Heart left ventricle (tissue), 16 donors: ENCODE data around the gene ACCSL. TPM values are rescaled to one million over a fixed set of nuclear protein-coding genes. Genes with fewer than 3 reads are reported as not detected.

ENCODE experiments used
- ATAC-seq, 4 donors: fragments of 200-7000 bp; cut with Tn5 transposase; one replicate each; pipeline ENCODE4 v1.9.1; 2020 to 2022; ENCODE audit warnings: moderate library complexity in 4 of 4, mild to moderate bottlenecking in 3 of 4, moderate number of reproducible peaks in 1 of 4
- DNase-seq, 5 donors: peaks; one replicate each; pipeline ENCODE4 v3.0.0-alpha.2; 2020
- H3K27ac ChIP-seq, 12 donors: fragments of 200-600 bp; sonication (generic) in 4 of 12; one replicate each; pipeline versions ENCODE4 v1.5.0 to v1.8.0; 2016 to 2022; ENCODE audit warnings: mild to moderate bottlenecking in 2 of 12
- H3K27me3 ChIP-seq, 9 donors: fragments of 200-600 bp; sonication (generic) in 2 of 9; one replicate each; pipeline versions ENCODE4 v1.5.1 to v1.8.0; 2016 to 2022; ENCODE audit warnings: mild to moderate bottlenecking in 3 of 9
- H3K36me3 ChIP-seq, 9 donors: fragments of 200-600 bp; sonication (generic) in 2 of 9; one replicate each; pipeline versions ENCODE4 v1.5.0 to v1.8.0; 2018 to 2022; ENCODE audit warnings: mild to moderate bottlenecking in 2 of 9
- H3K4me1 ChIP-seq, 12 donors: fragments of 200-600 bp; sonication (generic) in 4 of 12; one replicate each; pipeline versions ENCODE4 v1.5.0 to v1.8.0; 2016 to 2022; ENCODE audit warnings: mild to moderate bottlenecking in 3 of 12
- H3K4me3 ChIP-seq, 12 donors: fragments of 200-600 bp; sonication (generic) in 4 of 12; one replicate each; pipeline versions ENCODE4 v1.5.0 to v1.8.0; 2017 to 2022; ENCODE audit warnings: mild to moderate bottlenecking in 9 of 12, moderate library complexity in 4 of 12
- H3K9me3 ChIP-seq, 12 donors: fragments of 200-600 bp; sonication (generic) in 4 of 12; one replicate each; pipeline versions ENCODE4 v1.5.0 to v1.8.0; 2016 to 2022; ENCODE audit warnings: mild to moderate bottlenecking in 1 of 12
- POLR2A ChIP-seq, 2 donors: fragments of 450-650 bp; IDR thresholded peaks; one replicate each; pipeline ENCODE4 v1.6.1; 2017; ENCODE audit warnings: antibody characterized with exemption in 2 of 2, mild to moderate bottlenecking in 2 of 2, moderate library complexity in 2 of 2
- WGBS, 4 donors: extraction: QIAGEN DNeasy Blood & Tissue Kit in 2 of 4; methylation state at CpG; one replicate each; pipeline versions ENCODE4 v1.1.5 to v1.1.7; 2013 to 2018; 5-methylcytosine and 5-hydroxymethylcytosine counted together
- intact Hi-C, 10 donors: fragments of 100-400 bp; cut with DNase I; formaldehyde crosslinking; loops; one replicate each; pipeline versions ENCODE4 v1.11.1 to v1.14.2; 2022
- polyA plus RNA-seq, 2 donors: library from polyadenylated mRNA; stranded (reverse); fragments of 200-250 nt; gene quantifications; one replicate each; pipeline ENCODE4 v1.2.3, GENCODE V29; 2013
- total RNA-seq, 9 donors: library from RNA; depleted of rRNA in 2 of 9; stranded (reverse); fragments of >200 nt in 2 of 9; fragmentation: NEBNext Ultra II Directional in 3 of 9; extraction: Animal tissue kit (Norgen Biotek cat#: 25700) in 3 of 9; gene quantifications; one replicate each; pipeline versions ENCODE4 v1.1.0 to v1.2.4, GENCODE V29; 2016 to 2023
- TF ChIP-seq, protein P1 (sequence below), 12 donors: fragments of 200-600 bp; sonication (generic) in 4 of 12; IDR thresholded peaks; one replicate each; pipeline versions ENCODE4 v1.5.0 to v1.8.0; 2018 to 2022; ENCODE audit warnings: antibody characterized with exemption in 12 of 12, mild to moderate bottlenecking in 5 of 12
- donor health status: ischemic (EF 13 %, LVEDD 7.1; RV severe dilation, severe dysfunction).
- donor health status: healthy with polysubstance abuse.
- donor health status: DM: no; HTN: yes; CAD: no.
- donor health status: DM: no; HTN: no; CAD: no.
- donor health status: ischemic (EF 25% LVEDD 6.9; RV normal size, moderate dysfunction).
- donor health status: ischemic (EF 25% LVEDD 5.7; RV mildly dilated, moderate dysfunction).
- donor health status: healthy.
- donor health status: DM: yes; HTN: yes; CAD: no.
- donor health status: ischemic (EF 35%, LVEDD 5.7; RV mildly dilated, moderate dysfunction).
- donor health status: nonischemic (EF 11% LVEDD 7.7; RV severe dilation, severe dysfunction).
- donor health status: DM: yes; HTN: yes; CAD: no.
- donor health status: PGD.
- donor health status: ischemic (EF 29% LVEDD 5.4; RV normal size, mild dysfunction).
- donor health status: nonischemic (EF 23%, LVEDD 6.1; RV moderate dilation, normal function).

Gene ACCSL
- total and polyA plus RNA-seq, 11 donors, result not detected

DNA sequence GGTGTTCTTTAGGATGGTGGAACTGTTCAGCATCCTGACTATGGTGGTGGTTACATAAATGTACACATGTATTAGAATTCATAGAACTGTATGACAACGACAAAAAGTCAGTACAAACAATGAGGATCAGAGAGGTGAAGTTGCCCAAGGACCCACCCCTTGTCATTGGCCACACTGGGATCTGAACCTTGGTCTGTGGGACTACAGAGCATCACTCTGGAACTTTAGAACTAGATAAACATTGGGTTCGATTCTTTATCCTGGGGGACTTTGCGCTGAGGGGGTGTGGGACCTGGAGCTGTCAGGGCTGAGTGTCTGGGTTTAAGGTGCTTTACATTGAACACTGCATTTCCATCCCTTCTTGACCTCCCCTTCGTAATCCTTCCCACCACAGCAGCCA is 34.9 kb downstream of the ACCSL start:
- no peaks in the 10 kb centered on the region for H3K4me1 ChIP-seq
- H3K9me3 ChIP-seq, result no peaks in the 10 kb centered on the region
- H3K36me3 ChIP-seq, result peaks cover 0 to 31% (median 19%) of the 10 kb centered on the region in 9 donors
- no peak for DNase-seq
- intact Hi-C loops, result no loop called here
- H3K27me3 ChIP-seq, result no peaks in the 10 kb centered on the region
- no peak overlapping the region for H3K4me3 ChIP-seq
- no peak for ATAC-seq
- H3K27ac ChIP-seq, result no peak overlapping the region
- 93 to 98% (median 96%) methylated on average over 4 of the region's 4 CpGs for WGBS, 4 donors
- TF ChIP-seq, protein P1, sequence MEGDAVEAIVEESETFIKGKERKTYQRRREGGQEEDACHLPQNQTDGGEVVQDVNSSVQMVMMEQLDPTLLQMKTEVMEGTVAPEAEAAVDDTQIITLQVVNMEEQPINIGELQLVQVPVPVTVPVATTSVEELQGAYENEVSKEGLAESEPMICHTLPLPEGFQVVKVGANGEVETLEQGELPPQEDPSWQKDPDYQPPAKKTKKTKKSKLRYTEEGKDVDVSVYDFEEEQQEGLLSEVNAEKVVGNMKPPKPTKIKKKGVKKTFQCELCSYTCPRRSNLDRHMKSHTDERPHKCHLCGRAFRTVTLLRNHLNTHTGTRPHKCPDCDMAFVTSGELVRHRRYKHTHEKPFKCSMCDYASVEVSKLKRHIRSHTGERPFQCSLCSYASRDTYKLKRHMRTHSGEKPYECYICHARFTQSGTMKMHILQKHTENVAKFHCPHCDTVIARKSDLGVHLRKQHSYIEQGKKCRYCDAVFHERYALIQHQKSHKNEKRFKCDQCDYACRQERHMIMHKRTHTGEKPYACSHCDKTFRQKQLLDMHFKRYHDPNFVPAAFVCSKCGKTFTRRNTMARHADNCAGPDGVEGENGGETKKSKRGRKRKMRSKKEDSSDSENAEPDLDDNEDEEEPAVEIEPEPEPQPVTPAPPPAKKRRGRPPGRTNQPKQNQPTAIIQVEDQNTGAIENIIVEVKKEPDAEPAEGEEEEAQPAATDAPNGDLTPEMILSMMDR (IDR thresholded peaks at IDR 0.05), result no peak
- no peak for TF ChIP-seq POLR2A (IDR thresholded peaks at IDR 0.05)

DNA sequence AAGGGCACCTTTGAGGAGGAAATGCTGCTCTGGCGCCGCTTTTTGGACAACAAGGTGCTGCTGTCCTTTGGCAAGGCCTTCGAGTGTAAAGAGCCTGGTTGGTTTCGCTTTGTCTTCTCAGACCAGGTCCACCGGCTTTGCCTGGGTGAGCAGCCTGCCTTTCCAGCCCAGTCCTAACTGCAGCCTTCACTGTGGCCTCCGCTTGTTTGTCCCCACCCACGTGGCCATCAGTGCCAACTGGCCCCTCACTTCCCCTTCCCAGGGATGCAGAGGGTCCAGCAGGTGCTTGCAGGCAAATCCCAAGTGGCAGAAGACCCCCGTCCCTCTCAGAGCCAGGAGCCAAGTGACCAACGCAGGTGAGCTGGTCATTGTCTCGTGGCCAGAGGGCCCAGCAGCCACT is 35.7 kb downstream of the ACCSL start:
- Histone ChIP-seq H3K4me1 (no peaks in the 10 kb centered on the region), H3K27me3 (no peaks in the 10 kb centered on the region), H3K9me3 (no peaks in the 10 kb centered on the region), H3K4me3 (no peak overlapping the region), H3K36me3 (peaks cover 0 to 31% (median 18%) of the 10 kb centered on the region in 9 donors), H3K27ac (no peak overlapping the region)
- ATAC-seq (no peak), DNase-seq (no peak)
- intact Hi-C loops, result no loop called here
- no peak for TF ChIP-seq POLR2A (IDR thresholded peaks at IDR 0.05)
- TF ChIP-seq, protein P1 (IDR thresholded peaks at IDR 0.05), result no peak
- WGBS, 4 donors, result 92 to 94% (median 93%) methylated on average over 10 of the region's 10 CpGs

DNA sequence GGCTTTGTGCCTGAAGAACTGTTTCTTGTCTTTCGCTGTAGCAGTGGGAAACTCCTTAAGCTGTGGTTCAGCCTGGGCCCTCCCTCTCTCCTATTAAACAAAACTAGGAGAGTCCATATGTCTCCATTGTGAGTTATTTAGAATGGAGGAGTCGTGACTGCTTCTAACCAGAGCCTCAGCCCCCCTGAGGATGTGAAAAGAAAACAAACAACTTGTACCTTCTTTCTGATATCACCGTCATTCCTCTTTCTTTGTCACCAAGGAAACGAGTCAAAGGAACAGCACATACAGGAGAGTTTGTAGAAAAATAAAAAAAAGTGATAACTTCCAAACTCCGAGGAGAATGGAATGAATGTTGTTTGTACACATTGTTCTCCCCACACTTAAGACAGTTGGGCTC is 36.1 kb downstream of the ACCSL start:
- Histone ChIP-seq H3K36me3 (peaks cover 0 to 28% (median 13%) of the 10 kb centered on the region in 9 donors), H3K4me3 (no peak overlapping the region), H3K9me3 (peaks cover 0 to under 1% (median 0%) of the 10 kb centered on the region in 12 donors), H3K4me1 (no peaks in the 10 kb centered on the region), H3K27me3 (no peaks in the 10 kb centered on the region), H3K27ac (no peak overlapping the region)
- TF ChIP-seq, protein P1 (IDR thresholded peaks at IDR 0.05), result no peak
- TF ChIP-seq POLR2A (IDR thresholded peaks at IDR 0.05), result no peak
- ATAC-seq, result no peak
- no peak for DNase-seq
- WGBS, 4 donors, result 80 to 85% (median 82%) methylated on average over 5 of the region's 5 CpGs
- intact Hi-C loops, result no loop called here

DNA sequence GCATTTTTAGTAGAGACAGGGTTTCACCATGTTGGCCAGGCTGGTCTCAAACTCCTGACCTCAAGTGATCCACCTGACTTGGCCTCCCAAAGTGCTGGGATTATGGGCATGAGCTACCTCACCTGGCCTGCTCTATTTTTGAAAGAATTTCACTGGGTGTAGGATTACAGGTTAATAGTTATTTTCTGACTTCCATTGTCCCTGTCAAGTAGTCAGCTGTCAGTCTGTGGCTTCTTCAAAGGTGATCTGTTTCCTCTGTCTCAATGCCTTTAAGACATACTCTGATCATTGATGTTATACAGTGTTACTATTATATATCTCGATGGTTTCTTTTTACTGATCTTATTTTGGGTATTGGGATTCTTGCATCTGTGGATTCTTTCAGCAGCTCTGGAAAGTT is 37.5 kb downstream of the ACCSL start:
- peaks cover 0 to 20% (median 9%) of the 10 kb centered on the region in 9 donors for H3K36me3 ChIP-seq
- ATAC-seq, result no peak
- 94 to 100% (median 95%) methylated on average over 1 of the region's 1 CpG for WGBS, 4 donors

More for the DNA sequence above, 37.5 kb downstream of the ACCSL start:
- intact Hi-C loops, result no loop called here
- Histone ChIP-seq H3K4me3 (no peak overlapping the region), H3K27ac (no peak overlapping the region), H3K9me3 (peaks cover 0 to 5% (median 0%) of the 10 kb centered on the region in 12 donors), H3K27me3 (no peaks in the 10 kb centered on the region), H3K4me1 (no peaks in the 10 kb centered on the region)
- no peak for TF ChIP-seq POLR2A (IDR thresholded peaks at IDR 0.05)
- TF ChIP-seq, protein P1 (IDR thresholded peaks at IDR 0.05), result no peak
- no peak for DNase-seq
